ENCODE measurements around the gene NPBWR2. TPM values are rescaled to one million over a fixed set of nuclear protein-coding genes. Genes with fewer than 3 reads are reported as not detected.

Gene NPBWR2
- total and polyA plus RNA-seq, 3 donors from 2014 or later = 0.19 TPM; not detected in 2

DNA sequence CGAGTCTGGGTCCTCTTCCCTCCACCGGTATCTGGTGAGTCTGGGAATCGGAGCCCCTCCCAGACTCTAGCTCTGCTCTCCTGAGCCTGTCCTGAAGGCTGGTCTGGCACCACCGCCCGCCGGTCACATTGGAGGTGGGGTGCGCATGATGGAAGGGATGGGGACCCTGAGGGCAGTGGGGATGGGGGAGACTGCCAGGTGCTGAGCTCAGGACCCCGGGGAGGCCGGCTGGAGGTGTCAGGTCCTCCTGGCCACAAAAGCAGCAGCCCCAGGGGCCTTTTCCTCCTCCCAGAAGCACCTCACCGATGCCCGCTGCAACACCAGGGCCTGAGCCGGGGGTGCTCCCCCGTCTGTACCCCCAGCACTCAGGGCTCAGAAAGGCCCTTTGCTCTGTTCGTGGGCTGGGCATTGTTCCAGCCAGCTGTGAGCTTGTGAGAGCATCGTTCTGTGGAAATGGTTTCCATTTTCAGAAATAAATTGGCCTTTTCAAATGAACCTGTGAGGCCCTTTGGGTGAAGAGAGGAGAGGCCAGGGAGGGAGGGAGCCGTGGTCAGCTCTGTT is 2.5 kb upstream of the NPBWR2 start:
- intact Hi-C loops (cut with DNase I; ENCODE audit: low total_unique reads) = no loop called here

GRCh38 chr20:64108731-64109681 is 1.6 kb upstream of the NPBWR2 start:
- TF ChIP-seq POLR2A (IDR thresholded peaks at IDR 0.05) = no peak
- TF ChIP-seq, protein P1, sequence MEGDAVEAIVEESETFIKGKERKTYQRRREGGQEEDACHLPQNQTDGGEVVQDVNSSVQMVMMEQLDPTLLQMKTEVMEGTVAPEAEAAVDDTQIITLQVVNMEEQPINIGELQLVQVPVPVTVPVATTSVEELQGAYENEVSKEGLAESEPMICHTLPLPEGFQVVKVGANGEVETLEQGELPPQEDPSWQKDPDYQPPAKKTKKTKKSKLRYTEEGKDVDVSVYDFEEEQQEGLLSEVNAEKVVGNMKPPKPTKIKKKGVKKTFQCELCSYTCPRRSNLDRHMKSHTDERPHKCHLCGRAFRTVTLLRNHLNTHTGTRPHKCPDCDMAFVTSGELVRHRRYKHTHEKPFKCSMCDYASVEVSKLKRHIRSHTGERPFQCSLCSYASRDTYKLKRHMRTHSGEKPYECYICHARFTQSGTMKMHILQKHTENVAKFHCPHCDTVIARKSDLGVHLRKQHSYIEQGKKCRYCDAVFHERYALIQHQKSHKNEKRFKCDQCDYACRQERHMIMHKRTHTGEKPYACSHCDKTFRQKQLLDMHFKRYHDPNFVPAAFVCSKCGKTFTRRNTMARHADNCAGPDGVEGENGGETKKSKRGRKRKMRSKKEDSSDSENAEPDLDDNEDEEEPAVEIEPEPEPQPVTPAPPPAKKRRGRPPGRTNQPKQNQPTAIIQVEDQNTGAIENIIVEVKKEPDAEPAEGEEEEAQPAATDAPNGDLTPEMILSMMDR (IDR thresholded peaks at IDR 0.05) = no peak
- Histone ChIP-seq H3K27me3 (no peaks in the 10 kb centered on the region), H3K36me3 (ENCODE audit: low read depth, missing control alignments) (no peaks in the 10 kb centered on the region), H3K4me1 (no peaks in the 10 kb centered on the region), H3K9me3 (no peaks in the 10 kb centered on the region), H3K27ac (no peak overlapping the region), H3K4me3 (no peak overlapping the region)
- 81 to 84% methylated on average over 10 to 26 of the region's 26 CpGs for WGBS, 2 donors
- DNase-seq = no peak
- intact Hi-C loops (cut with DNase I; ENCODE audit: low total_unique reads) = no loop called here

More for the DNA sequence above, 2.5 kb upstream of the NPBWR2 start:
- Histone ChIP-seq H3K36me3 (ENCODE audit: low read depth, missing control alignments) (no peaks in the 10 kb centered on the region), H3K4me1 (no peaks in the 10 kb centered on the region), H3K4me3 (no peak overlapping the region), H3K27me3 (no peaks in the 10 kb centered on the region), H3K27ac (no peak overlapping the region), H3K9me3 (no peaks in the 10 kb centered on the region)
- 72 to 78% methylated on average over 12 to 16 of the region's 16 CpGs for WGBS, 2 donors
- TF ChIP-seq, protein P1 (IDR thresholded peaks at IDR 0.05) = no peak
- no peak for TF ChIP-seq POLR2A (IDR thresholded peaks at IDR 0.05)
- peak; percentile 8 for DNase-seq

DNA sequence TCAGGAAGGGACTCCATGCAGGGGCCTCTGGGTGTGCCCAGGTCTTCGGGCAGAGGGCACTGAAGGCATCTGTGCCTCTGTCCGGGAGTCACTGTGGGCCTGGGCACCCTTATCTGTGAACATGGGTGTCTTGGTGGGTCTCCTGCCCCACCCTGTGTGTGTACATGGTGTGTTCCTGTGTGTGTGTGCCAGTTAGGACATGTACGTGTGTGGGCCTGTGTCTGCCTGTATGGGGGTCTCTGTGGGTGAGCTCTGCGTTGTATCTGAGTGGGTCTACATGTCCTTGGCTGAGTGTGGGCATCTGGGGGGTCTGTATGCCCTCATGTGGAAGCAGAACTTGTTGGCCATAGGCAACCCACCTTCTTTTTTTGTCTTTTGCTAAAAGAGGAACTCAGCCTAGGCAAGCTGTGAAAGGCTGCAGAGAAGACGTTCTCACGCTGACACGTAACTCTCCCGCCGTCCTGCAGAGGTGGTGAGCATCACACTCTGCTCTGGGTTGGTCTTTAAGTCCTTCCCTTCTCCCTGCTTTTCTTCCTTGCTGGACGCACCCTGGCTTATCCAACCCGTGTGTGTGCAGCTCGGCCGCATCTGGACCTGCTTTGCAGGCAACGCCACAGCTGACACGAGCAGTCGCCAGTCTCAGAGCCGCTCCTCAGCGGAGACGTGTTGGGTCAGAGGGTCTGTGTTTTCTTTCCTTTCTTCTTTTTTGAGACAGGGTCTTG is 532 bp upstream of the NPBWR2 start:
- Histone ChIP-seq H3K27me3 (no peaks in the 10 kb centered on the region), H3K9me3 (no peaks in the 10 kb centered on the region), H3K4me3 (no peak overlapping the region), H3K4me1 (peaks cover under 1% of the 10 kb centered on the region), H3K27ac (no peak overlapping the region), H3K36me3 (ENCODE audit: low read depth, missing control alignments) (no peaks in the 10 kb centered on the region)
- intact Hi-C loops (cut with DNase I; ENCODE audit: low total_unique reads) = no loop called here
- 79 to 87% methylated on average over 17 to 19 of the region's 19 CpGs for WGBS, 2 donors
- TF ChIP-seq POLR2A (IDR thresholded peaks at IDR 0.05) = no peak
- TF ChIP-seq, protein P1 (IDR thresholded peaks at IDR 0.05) = no peak
- DNase-seq = peak; percentile 11

DNA sequence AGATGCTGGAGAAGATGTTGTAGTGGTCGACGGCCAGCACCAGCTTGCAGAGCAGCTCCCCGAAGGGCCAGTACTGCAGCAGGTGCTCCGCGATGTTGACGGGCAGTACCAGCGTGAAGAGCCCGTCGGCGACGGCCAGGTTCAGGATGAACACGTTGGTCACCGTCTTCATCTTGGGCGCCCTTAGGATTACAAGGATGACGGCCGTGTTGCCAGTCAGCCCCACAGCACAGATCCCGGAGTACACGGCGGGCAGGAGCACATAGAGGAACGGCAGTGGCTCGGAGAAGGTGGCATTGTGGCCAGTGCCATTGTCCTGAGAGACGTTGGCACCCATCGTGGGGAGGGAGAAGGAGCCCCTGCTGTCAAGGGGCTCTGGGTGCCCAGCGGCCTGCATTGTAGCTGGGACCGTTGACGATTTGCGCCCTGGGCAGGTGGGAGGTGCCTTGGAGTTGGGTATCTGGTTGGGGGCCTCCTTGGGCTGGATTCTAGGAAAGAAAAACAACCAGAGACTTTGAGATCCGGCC is 867 bp downstream of the NPBWR2 start:
- no peak overlapping the region for H3K4me3 ChIP-seq
- intact Hi-C loops (cut with DNase I; ENCODE audit: low total_unique reads) = no loop called here
- H3K27me3 ChIP-seq = no peaks in the 10 kb centered on the region
- WGBS, 2 donors = 82 to 90% methylated on average over 19 to 28 of the region's 28 CpGs
- H3K9me3 ChIP-seq = no peaks in the 10 kb centered on the region
- H3K27ac ChIP-seq = no peak overlapping the region
- H3K36me3 ChIP-seq (ENCODE audit: low read depth, missing control alignments) = no peaks in the 10 kb centered on the region
- no peak for TF ChIP-seq POLR2A (IDR thresholded peaks at IDR 0.05)
- TF ChIP-seq, protein P1 (IDR thresholded peaks at IDR 0.05) = no peak
- peaks cover 5% of the 10 kb centered on the region for H3K4me1 ChIP-seq
- no peak for DNase-seq
